Stimulated activated CD8-positive, alpha-beta memory T cell treated with anti-CD3 and anti-CD28 coated beads, Interleukin-4, amount 100 ng/mL, for 1 hour (primary cell): ENCODE measurements around the gene CDS1.
"Not testable (repeated sequence)": the region's sequence is repeated elsewhere in the genome, so short reads cannot be mapped to it uniquely, and the experiment has no call there.

ENCODE experiments used
- DNase-seq, 2 donors: peaks; one replicate each; pipeline ENCODE4 v3.0.0-alpha.2; 2020; ENCODE audit warnings: low read depth in 2 of 2, low spot score in 1 of 2

Gene CDS1

GRCh38 chr4:84582988-84583875, at the start of gene CDS1:
CDS1 (plus strand) TSS chr4:84583127; CDS start chr4:84583402, 275 bp downstream.
- DNase-seq, result no peak

- DNase-seq, result no peak
Observed at GRCh38 chr4:84535901-84536300, 47.0 kb upstream of the CDS1 start.

GRCh38 chr4:84545093-84545492, 37.8 kb upstream of the CDS1 start:
- no peak for DNase-seq

- no peak for DNase-seq
Observed at GRCh38 chr4:84547211-84547610, 35.7 kb upstream of the CDS1 start.

- DNase-seq, result not testable (repeated sequence)
Observed at GRCh38 chr4:84549191-84549590, 33.7 kb upstream of the CDS1 start.

GRCh38 chr4:84562156-84562555, 20.8 kb upstream of the CDS1 start:
- no peak for DNase-seq

- no peak for DNase-seq
Observed at GRCh38 chr4:84563002-84563401, 19.9 kb upstream of the CDS1 start.

GRCh38 chr4:84565951-84566350, 17.0 kb upstream of the CDS1 start:
- no peak for DNase-seq

- no peak for DNase-seq
Observed at GRCh38 chr4:84568496-84568895, 14.4 kb upstream of the CDS1 start.

- DNase-seq, result no peak
Observed at GRCh38 chr4:84569009-84569408, 13.9 kb upstream of the CDS1 start.

GRCh38 chr4:84573385-84574068, 9.4 kb upstream of the CDS1 start:
- DNase-seq, result no peak

- DNase-seq, result no peak
Observed at GRCh38 chr4:84574069-84574720, 8.7 kb upstream of the CDS1 start.

GRCh38 chr4:84578540-84579402, 4.2 kb upstream of the CDS1 start:
- no peak for DNase-seq

GRCh38 chr4:84579403-84579776, 3.5 kb upstream of the CDS1 start:
- no peak for DNase-seq

GRCh38 chr4:84582302-84582987, 482 bp upstream of the CDS1 start:
- peak; percentile 74 to 76 for DNase-seq

GRCh38 chr4:84583876-84584380, 1.0 kb downstream of the CDS1 start:
- no peak for DNase-seq

- no peak for DNase-seq
Observed at GRCh38 chr4:84585251-84585650, 2.3 kb downstream of the CDS1 start.

GRCh38 chr4:84594724-84595123, 11.8 kb downstream of the CDS1 start:
- DNase-seq, result no peak

- DNase-seq, result no peak
Observed at GRCh38 chr4:84596826-84597225, 13.9 kb downstream of the CDS1 start.

- DNase-seq, result no peak
Observed at GRCh38 chr4:84597450-84597849, 14.5 kb downstream of the CDS1 start.
